SU-DHL-6 (cell line): ENCODE measurements around the gene NEIL3.

Source experiments
- H2AFZ ChIP-seq: fragments of 200-600 bp; sonication (generic); 2 replicates; pipeline ENCODE4 v1.6.1; 2014; ENCODE audit warnings: low read depth, mild to moderate bottlenecking, moderate library complexity, mixed read lengths, antibody characterized with exemption, low read length; ENCODE audit not compliant: severe bottlenecking
- H3F3A ChIP-seq: fragments of 200-600 bp; shearing (Covaris generic); 2 replicates; pipeline ENCODE4 v1.6.0; 2016; ENCODE audit warnings: antibody characterized with exemption, mild to moderate bottlenecking; ENCODE audit not compliant: insufficient read depth
- H3K27ac ChIP-seq: fragments of 200-600 bp; sonication (generic); 2 replicates; pipeline ENCODE4 v1.5.1; 2016; ENCODE audit warnings: low read depth, mild to moderate bottlenecking, low read length, moderate library complexity, mixed read lengths
- H3K27me3 ChIP-seq: fragments of 200-600 bp; sonication (generic), shearing (Covaris generic); 2 replicates; pipeline ENCODE4 v1.6.0; 2014; ENCODE audit warnings: mild to moderate bottlenecking, low read length
- H3K36me3 ChIP-seq: fragments of 200-600 bp; sonication (generic); 2 replicates; pipeline ENCODE4 v1.6.1; 2014; ENCODE audit warnings: mild to moderate bottlenecking, low read length, mixed read lengths
- H3K4me2 ChIP-seq: fragments of 300-600, 200-600 bp; shearing (Covaris generic), sonication (generic); 2 replicates; pipeline ENCODE4 v1.6.0; 2014; ENCODE audit warnings: low read length, low read depth, mild to moderate bottlenecking; ENCODE audit not compliant: poor library complexity, severe bottlenecking
- H3K4me3 ChIP-seq: fragments of 200-600 bp; sonication (generic); 2 replicates; pipeline ENCODE4 v1.5.1; 2014; ENCODE audit warnings: antibody characterized with exemption, low read length, mild to moderate bottlenecking, mixed read lengths; ENCODE audit not compliant: insufficient read depth, poor library complexity, severe bottlenecking
- H3K79me2 ChIP-seq: fragments of 200-600 bp; sonication (generic); 2 replicates; pipeline ENCODE4 v1.6.1; 2014; ENCODE audit warnings: mild to moderate bottlenecking, low read length, moderate library complexity; ENCODE audit not compliant: insufficient read depth
- H3K9ac ChIP-seq: fragments of 200-600 bp; sonication (generic); 2 replicates; pipeline ENCODE4 v1.7.0; 2014; ENCODE audit warnings: mild to moderate bottlenecking, low read length
- H3K9me2 ChIP-seq: fragments of 200-600 bp; sonication (generic); replicated peaks from 2 replicates; pipeline ENCODE4 v1.6.1; 2014; ENCODE audit warnings: low read length; ENCODE audit not compliant: insufficient read depth
- H3K9me3 ChIP-seq: fragments of 200-600 bp; sonication (generic); 2 replicates; pipeline ENCODE4 v1.6.1; 2014; ENCODE audit warnings: low read length, mixed read lengths; ENCODE audit not compliant: insufficient read depth
- H4K20me1 ChIP-seq: fragments of 200-600 bp; sonication (generic); 2 replicates; pipeline ENCODE4 v1.6.1; 2014; ENCODE audit warnings: low read depth, mild to moderate bottlenecking, antibody characterized with exemption, low read length, moderate library complexity, mixed read lengths
- EZH2phosphoT487 ChIP-seq: fragments of 200-600 bp; sonication (generic), shearing (Covaris generic); conservative IDR thresholded peaks from 2 replicates; pipeline ENCODE4 v1.6.1; 2018; ENCODE audit warnings: mild to moderate bottlenecking, antibody characterized with exemption, low read length, moderate library complexity, mixed read lengths
- TF ChIP-seq, protein P1 (sequence below): fragments of 200-600 bp; sonication (generic); IDR thresholded peaks from one replicate; pipeline ENCODE4 v1.5.1; 2017; ENCODE audit warnings: antibody characterized with exemption, mild to moderate bottlenecking, low read length, moderate library complexity; ENCODE audit not compliant: insufficient read depth, poor library complexity, severe bottlenecking

The NEIL3 gene

DNA sequence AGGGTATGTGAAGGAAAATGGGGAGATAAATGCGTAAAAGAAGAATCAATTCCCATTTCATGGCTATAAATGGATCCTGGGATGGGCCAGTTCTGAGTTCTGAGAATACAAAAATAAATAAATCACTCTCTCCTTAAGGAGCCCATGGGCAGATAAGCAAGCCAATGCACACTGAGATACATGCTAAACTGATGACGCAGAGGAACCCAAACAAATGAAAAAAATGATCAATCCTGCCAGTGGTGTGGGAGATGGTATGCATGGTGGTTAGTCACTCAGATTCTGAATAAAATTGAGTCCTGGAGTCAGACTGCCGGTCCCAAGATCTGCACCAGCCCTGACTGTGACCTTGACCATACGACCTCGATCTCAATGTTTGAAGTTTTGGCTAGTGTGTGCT is 59.7 kb downstream of the NEIL3 start:
- H3K27me3 ChIP-seq: no peaks in the 10 kb centered on the region
- H2AFZ ChIP-seq: no peak overlapping the region
- no peak overlapping the region for H3K9ac ChIP-seq
- no peaks in the 10 kb centered on the region for H3K36me3 ChIP-seq
- 0 out of 2 replicates have a peak, but pooled peaks cover 4% of the 10 kb centered on the region for H4K20me1 ChIP-seq
- no peak overlapping the region for H3K27ac ChIP-seq
- no peak overlapping the region for H3K4me2 ChIP-seq
- H3F3A ChIP-seq: peaks cover 10% of the 10 kb centered on the region; the same call in 1 of the 2 replicates
- TF ChIP-seq, protein P1, sequence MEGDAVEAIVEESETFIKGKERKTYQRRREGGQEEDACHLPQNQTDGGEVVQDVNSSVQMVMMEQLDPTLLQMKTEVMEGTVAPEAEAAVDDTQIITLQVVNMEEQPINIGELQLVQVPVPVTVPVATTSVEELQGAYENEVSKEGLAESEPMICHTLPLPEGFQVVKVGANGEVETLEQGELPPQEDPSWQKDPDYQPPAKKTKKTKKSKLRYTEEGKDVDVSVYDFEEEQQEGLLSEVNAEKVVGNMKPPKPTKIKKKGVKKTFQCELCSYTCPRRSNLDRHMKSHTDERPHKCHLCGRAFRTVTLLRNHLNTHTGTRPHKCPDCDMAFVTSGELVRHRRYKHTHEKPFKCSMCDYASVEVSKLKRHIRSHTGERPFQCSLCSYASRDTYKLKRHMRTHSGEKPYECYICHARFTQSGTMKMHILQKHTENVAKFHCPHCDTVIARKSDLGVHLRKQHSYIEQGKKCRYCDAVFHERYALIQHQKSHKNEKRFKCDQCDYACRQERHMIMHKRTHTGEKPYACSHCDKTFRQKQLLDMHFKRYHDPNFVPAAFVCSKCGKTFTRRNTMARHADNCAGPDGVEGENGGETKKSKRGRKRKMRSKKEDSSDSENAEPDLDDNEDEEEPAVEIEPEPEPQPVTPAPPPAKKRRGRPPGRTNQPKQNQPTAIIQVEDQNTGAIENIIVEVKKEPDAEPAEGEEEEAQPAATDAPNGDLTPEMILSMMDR: no peak
- TF ChIP-seq EZH2phosphoT487: no peak
- H3K9me2 ChIP-seq: no peaks in the 10 kb centered on the region
- H3K9me3 ChIP-seq: no peaks in the 10 kb centered on the region
- no peaks in the 10 kb centered on the region for H3K79me2 ChIP-seq
- H3K4me3 ChIP-seq: no peak overlapping the region

DNA sequence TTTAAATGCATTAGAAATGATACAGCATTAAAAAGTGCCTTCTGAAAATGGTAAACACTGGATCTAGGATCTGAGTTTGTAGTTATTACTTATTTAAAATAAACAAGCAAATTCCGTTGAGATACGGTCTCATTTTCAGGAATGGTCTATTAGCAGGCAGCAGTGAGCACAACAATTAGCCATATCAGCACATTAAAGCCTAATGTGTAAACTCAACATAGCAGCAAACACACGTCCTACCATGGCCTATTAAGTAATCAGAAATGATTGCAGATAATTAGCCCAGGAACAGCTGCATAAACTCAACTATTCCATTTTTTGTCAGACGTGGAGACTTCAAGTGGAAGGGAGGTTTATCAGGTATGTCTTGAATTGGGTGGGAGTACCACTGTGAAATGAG is 61.8 kb downstream of the NEIL3 start:
- no peak overlapping the region for H3K9ac ChIP-seq
- H3K36me3 ChIP-seq: no peaks in the 10 kb centered on the region
- no peak overlapping the region for H3K4me3 ChIP-seq
- no peak overlapping the region for H3K27ac ChIP-seq
- H4K20me1 ChIP-seq: 0 out of 2 replicates have a peak, but pooled peaks cover 4% of the 10 kb centered on the region
- H3F3A ChIP-seq: peaks cover 10% of the 10 kb centered on the region; the same call in 1 of the 2 replicates
- H3K4me2 ChIP-seq: no peak overlapping the region
- H3K9me2 ChIP-seq: no peaks in the 10 kb centered on the region
- H3K27me3 ChIP-seq: no peaks in the 10 kb centered on the region
- H2AFZ ChIP-seq: no peak overlapping the region
- no peaks in the 10 kb centered on the region for H3K9me3 ChIP-seq
- TF ChIP-seq EZH2phosphoT487: no peak
- TF ChIP-seq, protein P1: no peak
- H3K79me2 ChIP-seq: no peaks in the 10 kb centered on the region

DNA sequence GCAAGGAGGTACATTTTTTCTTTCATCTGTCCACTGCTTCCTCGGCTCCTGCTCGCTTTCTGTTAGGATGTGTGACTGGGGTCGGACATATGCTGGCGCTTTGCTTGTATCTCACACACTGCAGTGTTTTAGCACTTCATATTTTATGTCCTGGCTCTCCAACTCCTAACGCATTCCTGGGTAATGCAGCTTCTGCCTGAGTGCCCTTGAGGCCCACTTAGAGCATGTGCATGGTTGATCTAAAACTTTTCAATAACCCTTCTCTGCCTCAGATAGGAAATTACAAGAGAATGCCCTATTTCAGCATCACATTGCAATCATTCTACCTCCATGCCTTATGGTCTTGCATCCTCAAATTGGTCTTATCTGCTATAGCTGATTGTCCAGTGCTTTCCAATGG is 65.3 kb downstream of the NEIL3 start:
- Histone ChIP-seq H3K36me3 (no peaks in the 10 kb centered on the region), H3K4me3 (no peak overlapping the region), H3K79me2 (no peaks in the 10 kb centered on the region), H3K9ac (no peak overlapping the region), H3K27ac (no peak overlapping the region), H3K27me3 (no peaks in the 10 kb centered on the region), H3F3A (peaks cover 10% of the 10 kb centered on the region; the same call in 1 of the 2 replicates), H3K4me2 (no peak overlapping the region), H2AFZ (no peak overlapping the region), H3K9me2 (no peaks in the 10 kb centered on the region), H4K20me1 (0 out of 2 replicates have a peak, but pooled peaks cover 4% of the 10 kb centered on the region), H3K9me3 (no peaks in the 10 kb centered on the region)
- TF ChIP-seq, protein P1: no peak
- TF ChIP-seq EZH2phosphoT487: no peak

DNA sequence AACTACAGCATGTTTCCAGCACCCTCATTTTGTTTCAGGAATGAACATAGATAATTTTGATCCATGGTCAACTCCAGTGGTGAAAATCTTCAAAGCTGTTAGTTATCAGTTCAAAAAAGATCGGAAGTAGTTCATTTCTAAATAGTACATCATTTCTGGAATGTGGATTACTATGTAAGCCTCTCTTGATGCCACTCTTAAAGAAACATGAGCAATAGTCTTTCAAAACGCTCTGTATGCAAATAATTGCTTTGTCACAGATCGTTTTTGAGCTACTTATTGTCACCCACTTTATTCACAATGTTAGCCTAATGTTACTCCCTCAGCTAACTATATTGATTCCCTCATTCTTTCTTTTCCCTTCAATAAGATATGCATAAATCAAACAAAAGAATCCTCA is 65.7 kb downstream of the NEIL3 start:
- H3K79me2 ChIP-seq: no peaks in the 10 kb centered on the region
- no peak overlapping the region for H3K4me2 ChIP-seq
- no peaks in the 10 kb centered on the region for H3K27me3 ChIP-seq
- TF ChIP-seq EZH2phosphoT487: no peak
- TF ChIP-seq, protein P1: no peak
- 0 out of 2 replicates have a peak, but pooled peaks cover 4% of the 10 kb centered on the region for H4K20me1 ChIP-seq
- no peaks in the 10 kb centered on the region for H3K36me3 ChIP-seq
- no peaks in the 10 kb centered on the region for H3K9me3 ChIP-seq
- no peak overlapping the region for H2AFZ ChIP-seq
- H3K27ac ChIP-seq: no peak overlapping the region
- H3K4me3 ChIP-seq: no peak overlapping the region
- H3F3A ChIP-seq: peaks cover 10% of the 10 kb centered on the region; the same call in 1 of the 2 replicates
- no peak overlapping the region for H3K9ac ChIP-seq
- H3K9me2 ChIP-seq: no peaks in the 10 kb centered on the region
